Left renal cortex interstitium (tissue), 4 donors: ENCODE results near the gene ADGRD1. TPM values are rescaled to one million over a fixed set of nuclear protein-coding genes. Genes with fewer than 3 reads are reported as not detected.
"Not testable (repeated sequence)": the region's sequence is repeated elsewhere in the genome, so short reads cannot be mapped to it uniquely, and the experiment has no call there.

Experiments used
- DNase-seq, 4 donors: peaks; one replicate each; pipeline ENCODE4 v3.0.0-alpha.2; 2013; ENCODE audit warnings: low read depth in 4 of 4, low spot score in 2 of 4, missing footprints in 1 of 4
- polyA plus RNA-seq, 4 donors: library from polyadenylated mRNA; unstranded; fragments of 120-200 nt; gene quantifications; one replicate each; pipeline ENCODE4 v1.2.1, GENCODE V29; 2013; ENCODE audit not compliant: insufficient read length in 4 of 4

The ADGRD1 gene
- polyA plus RNA-seq, 4 donors: 13.3 to 17.5 (median 14.2) TPM

- DNase-seq: no peak
Observed at GRCh38 chr12:131112700-131113290, 159.1 kb downstream of the ADGRD1 start.

- no peak for DNase-seq
Observed at GRCh38 chr12:131113568-131114270, 160.0 kb downstream of the ADGRD1 start.

GRCh38 chr12:131114271-131114670 is 160.6 kb downstream of the ADGRD1 start:
- DNase-seq: no peak

GRCh38 chr12:131114942-131115584 is 161.4 kb downstream of the ADGRD1 start:
- DNase-seq: no peak

- no peak for DNase-seq
Observed at GRCh38 chr12:131115766-131116467, 162.2 kb downstream of the ADGRD1 start.

- no peak for DNase-seq
Observed at GRCh38 chr12:131116468-131117117, 162.9 kb downstream of the ADGRD1 start.

- DNase-seq: no peak
Observed at GRCh38 chr12:131117438-131118245, 163.9 kb downstream of the ADGRD1 start.

- no peak for DNase-seq
Observed at GRCh38 chr12:131118371-131118770, 164.7 kb downstream of the ADGRD1 start.

GRCh38 chr12:131119345-131119744 is 165.6 kb downstream of the ADGRD1 start:
- DNase-seq: not testable (repeated sequence)

GRCh38 chr12:131119936-131120335 is 166.2 kb downstream of the ADGRD1 start:
- DNase-seq: no peak

GRCh38 chr12:131120831-131121271 is 167.1 kb downstream of the ADGRD1 start:
- no peak for DNase-seq

GRCh38 chr12:131121705-131122405 is 168.1 kb downstream of the ADGRD1 start:
- no peak for DNase-seq

GRCh38 chr12:131122631-131123030 is 168.9 kb downstream of the ADGRD1 start:
- DNase-seq: no peak

- DNase-seq: no peak
Observed at GRCh38 chr12:131123817-131124216, 170.1 kb downstream of the ADGRD1 start.

- DNase-seq: no peak
Observed at GRCh38 chr12:131124487-131125280, 171.0 kb downstream of the ADGRD1 start.

- DNase-seq: no peak
Observed at GRCh38 chr12:131126662-131127173, 173.0 kb downstream of the ADGRD1 start.

- DNase-seq: no peak
Observed at GRCh38 chr12:131128556-131128955, 174.8 kb downstream of the ADGRD1 start.

GRCh38 chr12:131128966-131129619 is 175.4 kb downstream of the ADGRD1 start:
- not testable (repeated sequence) for DNase-seq
